Upper lobe of right lung (tissue), 1 donor: ENCODE measurements around the gene SRPK1. TPM values are rescaled to one million over a fixed set of nuclear protein-coding genes. Genes with fewer than 3 reads are reported as not detected.
"Not testable (repeated sequence)": the region's sequence is repeated elsewhere in the genome, so short reads cannot be mapped to it uniquely, and the experiment has no call there.

Source experiments
- ATAC-seq: fragments of 200-7000 bp; cut with Tn5 transposase; one replicate; pipeline ENCODE4 v1.9.1; 2020; ENCODE audit warnings: mild to moderate bottlenecking, moderate library complexity
- DNase-seq: peaks from one replicate; pipeline ENCODE4 v3.0.0-alpha.2; 2020
- H3K27ac ChIP-seq: fragments of 200-600 bp; one replicate; pipeline ENCODE4 v1.8.0; 2022
- H3K27me3 ChIP-seq: fragments of 200-600 bp; one replicate; pipeline ENCODE4 v1.8.0; 2022; ENCODE audit warnings: mild to moderate bottlenecking
- H3K36me3 ChIP-seq: fragments of 200-600 bp; one replicate; pipeline ENCODE4 v1.8.0; 2022
- H3K4me1 ChIP-seq: fragments of 200-600 bp; one replicate; pipeline ENCODE4 v1.8.0; 2022
- H3K4me3 ChIP-seq: fragments of 200-600 bp; one replicate; pipeline ENCODE4 v1.8.0; 2022; ENCODE audit warnings: mild to moderate bottlenecking
- H3K9me3 ChIP-seq: fragments of 200-600 bp; one replicate; pipeline ENCODE4 v1.8.0; 2022
- CTCF ChIP-seq: fragments of 200-600 bp; IDR thresholded peaks from one replicate; pipeline ENCODE4 v1.8.0; 2022; ENCODE audit warnings: antibody characterized with exemption
- intact Hi-C: fragments of 100-400 bp; cut with DNase I; formaldehyde crosslinking; loops from one replicate; pipeline ENCODE4 v1.11.0; 2022
- total RNA-seq: library from RNA; stranded (reverse); fragmentation: NEBNext Ultra II Directional; extraction: Animal tissue kit (Norgen Biotek cat#: 25700); gene quantifications from one replicate; pipeline ENCODE4 v1.2.1, GENCODE V29; 2021
- donor health status: DM: no; HTN: yes; CAD: no; lungs with severe emphysema.

SRPK1 gene
- total RNA-seq, 1 donor from 2014 or later = 40.6 TPM

- ATAC-seq = no peak
These were observed 33.4 kb upstream of the SRPK1 start for GRCh38 chr6:35954333-35954732.

GRCh38 chr6:35948725-35949124, 27.8 kb upstream of the SRPK1 start:
- H3K9me3 ChIP-seq = no peaks in the 10 kb centered on the region
- H3K27ac ChIP-seq = no peak overlapping the region
- DNase-seq = no peak
- H3K4me1 ChIP-seq = no peaks in the 10 kb centered on the region
- TF ChIP-seq CTCF = peak; percentile 6
- H3K27me3 ChIP-seq = no peaks in the 10 kb centered on the region
- H3K36me3 ChIP-seq = no peaks in the 10 kb centered on the region
- no peak for ATAC-seq
- intact Hi-C loops = no loop called here
- H3K4me3 ChIP-seq = no peak overlapping the region

More at GRCh38 chr6:35954333-35954732, 33.4 kb upstream of the SRPK1 start:
- H3K27ac ChIP-seq = no peak overlapping the region
- TF ChIP-seq CTCF = no peak
- DNase-seq = no peak
- no peaks in the 10 kb centered on the region for H3K27me3 ChIP-seq
- no peaks in the 10 kb centered on the region for H3K4me1 ChIP-seq
- H3K9me3 ChIP-seq = no peaks in the 10 kb centered on the region
- no peak overlapping the region for H3K4me3 ChIP-seq
- intact Hi-C loops = no loop called here
- H3K36me3 ChIP-seq = no peaks in the 10 kb centered on the region

GRCh38 chr6:35945650-35946025, 24.7 kb upstream of the SRPK1 start:
- Histone ChIP-seq H3K27ac (no peak overlapping the region), H3K4me3 (no peak overlapping the region), H3K27me3 (no peaks in the 10 kb centered on the region), H3K4me1 (no peaks in the 10 kb centered on the region), H3K36me3 (no peaks in the 10 kb centered on the region), H3K9me3 (no peaks in the 10 kb centered on the region)
- TF ChIP-seq CTCF = no peak
- intact Hi-C loops = no loop called here
- no peak for ATAC-seq
- DNase-seq = no peak

DNA sequence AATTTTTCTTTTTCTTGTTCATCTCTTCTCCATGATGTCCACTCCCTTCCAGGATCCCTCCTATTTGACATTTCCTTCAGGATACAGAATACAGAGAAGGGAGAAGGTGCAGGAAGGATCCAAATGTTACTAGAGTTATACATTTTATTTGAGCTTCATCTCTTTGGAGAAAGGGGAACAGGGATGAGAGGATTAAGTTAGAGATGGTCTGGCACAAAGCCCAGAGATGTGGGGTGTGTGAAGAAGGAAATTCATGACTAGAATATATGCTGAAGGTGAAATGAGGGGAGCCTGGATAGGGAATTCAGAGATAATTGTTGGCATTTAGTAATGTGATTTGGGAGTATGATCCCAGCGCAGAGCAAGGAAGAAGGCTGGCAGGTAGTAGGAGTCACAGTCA, 22.5 kb upstream of the SRPK1 start:
- intact Hi-C loops = no loop called here
- DNase-seq = no peak
- Histone ChIP-seq H3K36me3 (no peaks in the 10 kb centered on the region), H3K9me3 (no peaks in the 10 kb centered on the region), H3K4me1 (no peaks in the 10 kb centered on the region), H3K27ac (no peak overlapping the region), H3K27me3 (no peaks in the 10 kb centered on the region), H3K4me3 (no peak overlapping the region)
- TF ChIP-seq CTCF = no peak
- ATAC-seq = no peak

DNA sequence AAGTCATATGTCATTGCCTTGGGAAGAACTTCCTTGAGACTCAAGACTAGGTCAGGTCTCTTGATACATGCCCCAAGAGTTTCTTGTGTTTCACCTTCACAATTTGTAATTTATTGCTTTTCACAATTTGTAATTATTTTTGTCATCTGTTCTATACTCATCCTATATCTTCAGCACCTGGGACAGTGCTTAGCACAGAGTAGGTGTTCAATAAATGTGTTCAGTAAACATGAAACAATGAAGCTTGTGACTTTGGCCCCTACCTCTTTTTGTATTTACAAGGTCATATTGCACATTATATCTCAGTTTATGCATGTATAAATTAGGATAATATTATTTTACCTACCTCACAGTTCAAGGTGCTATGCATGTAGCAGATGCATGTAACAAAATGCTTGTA, 21.5 kb upstream of the SRPK1 start:
- no peak for DNase-seq
- Histone ChIP-seq H3K27me3 (no peaks in the 10 kb centered on the region), H3K4me3 (no peak overlapping the region), H3K27ac (no peak overlapping the region), H3K4me1 (no peaks in the 10 kb centered on the region), H3K9me3 (no peaks in the 10 kb centered on the region), H3K36me3 (no peaks in the 10 kb centered on the region)
- intact Hi-C loops = no loop called here
- TF ChIP-seq CTCF = no peak
- no peak for ATAC-seq

DNA sequence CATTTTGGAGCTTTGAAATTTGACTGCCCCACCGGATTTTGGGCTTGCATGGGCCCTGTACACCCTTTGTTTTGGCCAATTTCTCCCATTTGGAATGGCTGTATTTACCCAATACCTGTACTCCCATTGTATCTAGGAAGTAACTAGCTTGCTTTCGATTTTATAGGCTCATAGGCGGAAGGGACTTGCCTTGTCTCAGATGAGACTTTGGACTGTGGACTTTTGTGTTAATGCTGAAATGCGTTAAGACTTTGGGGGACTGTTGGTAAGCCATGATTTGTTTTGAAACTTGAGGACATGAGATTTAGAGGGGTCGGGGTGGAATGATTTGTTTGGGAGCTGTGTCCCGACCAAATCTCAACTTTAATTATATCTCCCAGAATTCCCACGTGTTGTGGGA, 20.3 kb upstream of the SRPK1 start:
- intact Hi-C loops, H3K36me3 ChIP-seq, DNase-seq, H3K4me1 ChIP-seq, ATAC-seq, H3K27ac ChIP-seq, H3K4me3 ChIP-seq, H3K9me3 ChIP-seq, H3K27me3 ChIP-seq: not testable (repeated sequence)

DNA sequence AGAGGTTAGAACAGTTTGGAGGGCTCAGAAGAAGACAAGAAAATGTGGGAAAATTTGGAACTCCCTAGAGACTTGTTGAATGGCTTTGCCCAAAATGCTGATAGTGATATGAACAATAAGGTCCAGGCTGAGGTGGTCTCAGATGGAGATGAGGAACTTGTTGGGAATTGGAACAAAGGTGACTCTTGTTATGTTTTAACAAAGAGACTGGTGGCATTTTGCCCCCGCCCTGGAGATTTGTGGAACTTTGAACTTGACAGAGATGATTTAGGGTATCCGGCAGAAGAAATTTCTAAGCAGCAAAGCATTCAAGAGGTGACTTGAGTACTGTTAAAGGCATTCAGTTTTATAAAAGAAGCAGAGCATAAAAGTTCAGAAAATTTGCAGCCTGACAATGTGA, 19.1 kb upstream of the SRPK1 start:
- H3K4me3 ChIP-seq, ATAC-seq, intact Hi-C loops, DNase-seq, H3K27ac ChIP-seq, H3K9me3 ChIP-seq, H3K36me3 ChIP-seq, H3K4me1 ChIP-seq, H3K27me3 ChIP-seq: not testable (repeated sequence)

DNA sequence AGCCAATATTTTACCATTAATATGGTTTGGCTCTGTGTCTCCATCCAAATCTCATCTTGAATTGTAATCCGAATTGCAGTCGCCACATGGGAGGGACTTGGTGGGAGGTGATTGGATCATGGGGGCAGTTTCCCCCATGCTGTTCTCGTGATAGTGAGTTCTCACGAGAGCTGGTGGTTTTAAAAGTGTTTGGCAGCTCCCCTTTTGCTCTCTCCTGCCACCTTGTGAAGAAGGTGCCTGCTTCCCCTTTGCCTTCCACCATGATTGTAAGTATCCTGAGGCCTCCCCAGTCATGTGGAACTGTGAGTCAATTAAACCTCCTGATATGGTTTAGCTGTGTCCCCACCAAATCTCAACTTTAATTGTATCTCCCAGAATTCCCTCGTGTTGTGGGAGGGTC, 18.4 kb upstream of the SRPK1 start:
- H3K27me3 ChIP-seq, H3K4me1 ChIP-seq, ATAC-seq, H3K4me3 ChIP-seq, H3K27ac ChIP-seq, H3K36me3 ChIP-seq, DNase-seq, intact Hi-C loops, H3K9me3 ChIP-seq: not testable (repeated sequence)
